Inflammatory macrophage treated with lipopolysaccharide for 4 hours (primary cell): Measurements from ENCODE around the gene N4BP2L2.

ENCODE experiments used
- DNase-seq: peaks from one replicate; pipeline ENCODE4 v3.0.0-alpha.2; 2020

Gene N4BP2L2

GRCh38 chr13:32528358-32528757, 10.2 kb downstream of the N4BP2L2 start:
- DNase-seq = no peak

DNA sequence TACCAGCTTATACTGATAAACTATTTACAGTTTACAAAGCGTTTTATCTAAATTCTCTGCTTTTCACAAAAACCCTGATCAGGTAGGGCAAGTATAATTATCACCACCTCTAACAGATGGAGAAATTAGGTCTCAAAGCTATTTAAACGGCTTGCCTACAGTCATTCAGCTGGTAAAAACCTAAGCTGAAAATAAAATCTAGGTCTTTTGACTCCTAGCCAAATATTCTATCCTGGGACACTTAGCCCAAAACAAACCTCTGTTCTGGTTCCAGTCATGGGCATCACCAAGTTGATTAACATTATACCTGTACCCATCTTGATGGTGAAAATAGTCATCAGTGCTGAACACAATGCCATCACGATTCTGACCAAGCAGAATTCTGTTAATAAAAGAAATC, 11.4 kb downstream of the N4BP2L2 start:
- no peak for DNase-seq

GRCh38 chr13:32525766-32526165, 12.8 kb downstream of the N4BP2L2 start:
- no peak for DNase-seq

DNA sequence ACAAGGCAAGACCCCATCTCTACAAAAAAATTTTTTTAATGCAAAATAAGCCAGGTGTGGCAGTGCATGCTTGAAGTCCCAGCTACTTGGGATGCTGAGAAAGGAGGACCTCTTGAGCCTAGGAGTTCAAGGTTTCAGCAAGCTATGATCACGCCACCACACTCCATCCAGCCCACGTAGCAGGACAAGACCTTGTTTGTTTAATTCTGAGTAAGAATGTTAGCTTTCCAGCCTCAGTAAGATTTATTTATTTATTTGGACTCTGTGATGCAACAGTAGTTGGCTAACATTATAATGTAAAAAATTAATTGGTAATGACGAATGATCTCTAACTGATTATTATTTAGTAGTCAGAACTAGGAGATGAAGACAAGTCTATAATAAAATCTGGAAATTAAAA, 23.3 kb downstream of the N4BP2L2 start:
- no peak for DNase-seq

DNA sequence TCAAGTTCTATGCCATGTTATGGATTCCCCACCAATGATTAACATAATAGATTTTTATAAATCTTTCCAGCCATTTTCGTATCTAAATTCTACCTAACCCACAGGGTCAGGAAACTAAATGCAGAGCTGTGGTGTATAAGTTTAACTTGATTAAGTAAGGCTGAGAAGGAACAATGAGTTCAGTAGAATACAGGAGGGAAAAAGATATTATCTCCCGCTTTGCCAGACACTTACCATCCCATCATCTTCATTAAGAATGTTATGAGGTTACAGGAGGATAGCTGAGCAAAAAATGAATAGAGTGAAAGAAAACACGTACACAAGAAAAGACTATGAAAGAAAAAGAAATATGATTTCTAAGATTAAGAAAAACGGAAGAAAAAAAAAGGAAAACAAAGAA, 27.1 kb downstream of the N4BP2L2 start:
- DNase-seq = no peak

DNA sequence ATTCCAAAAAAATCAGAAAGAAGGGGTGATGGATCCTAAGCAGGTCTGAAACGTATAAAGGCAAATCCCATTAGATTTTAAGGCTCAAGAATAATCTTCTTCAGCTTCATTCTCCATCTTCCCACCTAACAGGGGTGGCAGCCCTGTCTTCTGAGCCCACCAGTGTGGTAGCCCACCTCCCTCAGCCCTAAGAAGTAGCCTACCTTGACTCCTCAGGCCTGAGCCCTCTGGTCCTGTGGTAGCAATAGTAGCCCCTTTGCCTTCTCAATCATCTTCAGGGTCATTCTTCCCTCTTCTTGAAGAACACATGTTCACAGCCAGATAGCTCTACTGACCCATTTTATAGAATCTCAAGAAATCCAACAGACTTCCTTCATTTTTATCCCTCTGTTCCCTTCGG, 33.7 kb downstream of the N4BP2L2 start:
- no peak for DNase-seq

- DNase-seq = no peak
Measured at GRCh38 chr13:32504263-32504662, 34.3 kb downstream of the N4BP2L2 start.

DNA sequence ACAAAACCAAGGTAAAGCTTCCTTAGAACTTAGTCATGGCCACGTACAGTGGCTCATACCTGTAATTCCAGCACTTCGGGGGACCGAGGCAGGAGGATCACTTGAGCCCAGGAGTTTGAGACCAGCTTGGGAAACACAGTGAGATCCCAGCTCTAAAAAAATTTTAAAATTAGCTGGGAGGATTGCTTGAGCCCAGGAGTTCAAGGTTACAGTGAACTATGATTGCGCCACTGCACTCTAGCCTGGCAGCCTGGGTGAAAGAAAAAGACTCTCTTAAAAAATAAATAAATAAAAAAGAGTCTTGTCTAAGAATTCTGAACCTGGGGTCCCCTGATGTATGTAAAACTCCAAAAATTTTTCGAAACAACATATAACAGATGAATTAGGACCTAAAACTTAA, 34.9 kb downstream of the N4BP2L2 start:
- no peak for DNase-seq

- DNase-seq = peak; percentile 13
Measured at GRCh38 chr13:32501064-32501463, 37.5 kb downstream of the N4BP2L2 start.

DNA sequence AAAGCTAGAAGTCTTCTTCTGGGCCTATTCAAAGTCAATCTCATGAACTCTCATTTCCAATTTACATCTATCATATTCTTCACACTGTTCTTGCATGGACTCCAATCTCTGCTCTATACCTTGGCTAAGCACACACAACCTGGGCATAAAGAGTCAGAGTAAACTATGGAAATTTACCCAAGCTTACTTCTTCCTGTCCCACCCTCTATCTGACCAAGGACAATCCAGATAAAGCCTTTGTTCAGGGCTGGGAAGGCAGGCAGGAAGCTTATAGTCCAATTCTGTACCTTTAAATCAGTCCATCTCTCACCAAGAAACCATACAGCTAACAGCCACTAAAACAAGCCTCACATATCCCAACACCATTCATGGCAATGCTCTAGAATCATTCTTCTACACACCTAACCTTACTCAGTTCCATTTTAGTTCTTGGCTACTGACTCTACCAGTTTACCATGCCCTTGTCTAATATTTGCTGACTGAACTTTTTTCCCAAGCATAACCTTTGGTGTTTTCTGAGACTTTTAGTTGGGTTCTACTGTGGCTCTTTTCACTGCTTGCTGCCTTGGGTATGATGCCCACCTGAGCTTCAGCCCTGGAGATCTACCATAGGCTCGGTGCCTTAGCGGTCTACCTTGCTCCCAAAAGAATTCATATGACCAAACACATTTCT, 38.9 kb downstream of the N4BP2L2 start:
- no peak for DNase-seq

DNA sequence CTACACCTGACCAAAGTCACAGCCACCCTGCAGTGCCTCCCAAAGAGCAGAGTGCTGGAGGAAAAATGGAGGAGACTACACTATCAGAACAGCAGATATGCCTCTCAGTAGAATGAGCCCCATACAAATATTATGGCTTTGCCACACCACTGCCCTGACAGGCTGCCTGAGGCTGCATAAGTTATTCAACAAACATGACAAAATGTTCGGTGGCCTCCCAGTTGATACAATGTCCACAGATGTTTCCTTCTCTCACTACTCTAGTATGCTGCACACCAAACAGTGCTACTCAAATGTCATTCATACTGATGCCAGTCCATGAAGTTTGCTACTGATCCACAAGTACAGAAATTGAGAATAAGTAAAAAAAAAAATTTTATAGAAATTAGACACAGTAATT, 41.0 kb downstream of the N4BP2L2 start:
- no peak for DNase-seq

- no peak for DNase-seq
Measured at GRCh38 chr13:32496599-32497160, 41.9 kb downstream of the N4BP2L2 start.

DNA sequence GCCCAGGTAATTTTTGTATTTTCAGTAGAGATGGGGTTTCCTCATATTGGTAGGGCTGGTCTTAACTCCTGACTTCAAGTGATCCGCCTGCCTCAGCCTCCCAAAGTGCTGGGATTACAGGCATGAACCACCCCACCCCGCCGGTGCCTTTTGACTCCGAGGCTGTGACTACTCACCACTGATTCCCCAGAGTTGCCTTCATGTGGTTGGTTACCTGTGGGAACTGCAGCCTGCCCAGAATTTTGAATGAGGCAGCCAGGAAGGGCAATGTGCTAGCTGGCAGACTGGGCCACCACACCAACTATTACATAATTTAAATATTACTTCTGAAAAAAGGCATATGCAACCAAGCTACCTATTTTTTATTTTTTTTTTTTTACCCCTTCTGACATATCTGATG, 42.8 kb downstream of the N4BP2L2 start:
- no peak for DNase-seq

GRCh38 chr13:32495429-32495828, 43.2 kb downstream of the N4BP2L2 start:
- no peak for DNase-seq

DNA sequence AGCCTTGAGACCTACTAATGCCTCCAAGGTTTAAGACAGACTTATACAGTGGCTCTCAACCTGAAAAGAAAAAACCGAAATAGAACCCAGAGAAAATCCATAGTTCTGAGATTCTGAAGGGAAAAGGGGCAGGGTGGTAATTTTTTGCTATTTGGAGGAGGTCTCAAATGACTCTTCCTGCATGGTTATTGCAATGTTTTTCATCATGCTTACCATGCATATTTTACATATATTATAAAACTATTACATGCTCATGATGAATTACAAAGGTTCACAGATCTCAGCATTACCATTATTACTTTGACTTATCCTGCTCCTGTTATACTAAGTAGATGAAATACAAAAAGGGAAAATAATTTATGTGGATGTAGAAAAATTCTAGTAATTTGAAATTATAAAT, 47.6 kb downstream of the N4BP2L2 start:
- DNase-seq = no peak

- DNase-seq = no peak
Measured at GRCh38 chr13:32476892-32477291, 61.7 kb downstream of the N4BP2L2 start.

DNA sequence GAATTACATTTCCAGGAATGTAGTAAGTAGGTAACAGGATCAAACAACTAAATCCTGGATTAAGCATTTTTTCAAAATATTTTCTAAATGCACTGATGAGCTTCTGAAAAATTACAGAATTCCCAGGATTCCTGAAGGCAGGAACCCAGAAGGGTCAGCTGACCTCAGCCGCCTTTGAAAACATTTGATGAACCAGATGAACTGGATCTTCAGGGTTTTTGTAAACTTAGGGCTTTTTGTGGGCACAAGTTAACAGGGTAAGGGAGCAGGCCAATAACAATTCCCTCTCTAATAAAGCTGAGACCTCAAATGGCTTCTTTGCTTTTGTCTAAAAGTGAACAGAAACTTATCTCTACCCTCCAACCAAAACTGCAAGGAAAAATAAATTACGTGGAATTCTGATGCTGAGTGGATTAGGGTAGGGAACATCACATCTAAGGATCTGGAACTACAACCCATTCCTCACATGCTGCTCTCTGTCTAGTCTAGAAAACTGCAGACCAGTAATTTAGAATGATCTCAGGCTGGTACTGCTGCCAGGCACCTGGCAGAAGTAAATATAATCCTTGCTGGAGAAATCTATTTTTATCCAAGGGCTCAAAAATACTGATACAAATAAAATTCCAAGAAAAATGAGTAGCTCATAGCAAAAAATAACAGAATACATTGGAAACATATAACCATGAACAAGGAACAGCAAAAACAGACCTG, 62.4 kb downstream of the N4BP2L2 start:
- no peak for DNase-seq

DNA sequence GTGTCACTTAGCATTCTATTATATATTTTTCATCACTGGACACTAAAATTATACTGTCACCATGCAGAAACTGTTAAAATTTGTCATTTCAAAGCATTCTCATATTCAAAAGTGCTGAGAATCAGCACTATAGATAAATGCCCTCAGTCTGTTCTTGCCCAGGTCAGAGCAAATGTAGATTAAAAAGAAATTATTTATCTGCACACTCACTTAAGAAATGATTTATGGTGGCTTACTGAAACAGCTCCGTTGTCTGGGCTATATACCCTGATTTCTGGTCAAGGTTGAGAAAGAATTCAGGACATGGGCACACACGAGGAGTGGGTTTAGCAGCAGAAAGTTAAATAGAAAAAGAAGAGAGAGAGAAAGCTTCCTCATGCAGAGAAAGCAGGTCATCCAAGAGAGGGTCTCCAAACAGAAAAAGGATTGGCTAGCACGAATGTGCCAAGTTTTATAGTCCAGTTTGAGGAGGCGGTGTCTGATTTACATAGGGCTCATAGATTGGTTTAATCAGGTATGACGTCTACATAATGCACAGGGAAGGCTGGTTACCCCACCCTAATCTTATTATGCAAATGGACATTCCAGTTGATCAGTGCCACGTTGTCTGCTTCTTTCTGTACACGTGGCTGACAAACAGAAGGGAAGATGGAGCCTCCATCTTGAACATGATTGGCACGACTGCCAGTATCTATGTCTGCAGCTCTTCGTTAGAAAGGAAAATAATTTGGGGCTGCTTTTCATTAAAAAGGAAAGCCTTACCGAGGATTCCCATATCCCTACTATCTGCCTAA, 63.4 kb downstream of the N4BP2L2 start:
- DNase-seq = no peak

DNA sequence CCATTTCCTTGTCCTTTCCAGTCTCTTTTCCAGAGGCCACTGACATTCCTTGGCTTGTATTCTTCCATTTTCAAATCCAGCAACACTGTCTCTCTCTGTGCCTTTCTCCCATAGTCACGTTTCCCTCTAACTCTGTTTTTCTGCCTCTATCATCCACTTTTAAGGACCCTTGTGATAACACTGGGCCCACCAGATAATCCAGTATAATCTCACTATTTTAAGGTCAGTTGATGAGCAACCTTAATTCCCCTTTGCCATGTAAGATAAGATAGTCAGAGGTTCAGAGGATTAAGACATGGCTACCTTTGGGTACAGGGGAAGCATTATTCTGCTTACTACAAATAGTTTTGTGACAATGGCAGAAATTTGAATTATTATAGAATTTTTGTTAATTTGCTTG, 64.9 kb downstream of the N4BP2L2 start:
- DNase-seq = no peak

DNA sequence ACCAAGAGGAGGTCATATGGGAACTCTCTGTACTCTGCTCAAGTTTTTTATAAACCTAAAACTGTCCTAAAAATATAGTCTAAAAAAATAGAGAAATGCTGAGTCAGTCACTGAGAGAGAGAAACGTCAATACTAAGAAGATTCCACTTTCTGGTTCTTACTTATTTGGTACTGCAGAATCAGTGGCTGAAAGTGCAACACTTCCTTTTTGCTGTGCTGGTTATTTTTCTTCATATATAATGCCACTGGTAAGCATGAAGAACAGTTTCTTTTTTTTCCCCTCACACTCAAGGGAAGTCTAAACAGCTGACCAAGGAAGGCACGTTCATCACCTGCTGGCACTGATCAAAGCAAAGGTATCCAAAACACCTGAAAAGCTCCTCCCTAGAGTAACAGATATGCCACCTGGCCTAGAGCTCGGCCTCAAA, 66.4 kb downstream of the N4BP2L2 start:
- DNase-seq = no peak

DNA sequence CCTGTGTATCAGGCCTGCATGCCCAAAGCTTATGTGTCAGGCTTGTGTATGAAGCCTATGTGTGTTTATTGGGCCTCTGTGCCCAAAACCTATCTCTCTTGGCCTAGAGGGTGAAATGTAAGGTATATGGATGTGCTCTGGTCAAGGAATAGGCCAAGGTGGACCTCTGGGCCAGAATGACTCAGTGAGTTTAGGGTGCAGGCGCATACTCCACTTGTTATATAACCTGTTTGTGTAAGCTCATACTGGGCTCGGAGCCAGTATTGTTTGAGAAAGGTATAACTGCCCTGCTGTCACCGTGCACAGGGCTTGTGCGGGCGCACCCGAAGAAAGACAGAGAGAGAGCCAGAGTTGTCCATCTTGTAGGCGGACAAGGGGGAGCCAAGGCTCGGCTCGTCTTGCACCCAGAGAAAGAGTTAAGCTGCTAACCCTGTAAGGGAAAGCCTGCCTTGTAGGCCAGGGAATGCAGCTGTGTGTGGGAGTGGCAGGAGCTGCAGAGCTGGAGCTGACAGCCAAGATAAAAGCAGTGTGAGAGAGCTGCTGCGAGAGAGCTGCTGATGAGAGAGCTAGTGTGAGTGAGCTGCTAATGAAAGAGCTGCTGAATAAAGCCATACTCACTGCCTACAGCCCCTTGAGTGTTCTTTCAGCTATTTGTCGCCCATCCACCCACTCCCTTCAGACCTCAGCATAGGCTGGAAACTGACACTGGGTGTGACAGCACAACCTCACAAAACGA, 67.2 kb downstream of the N4BP2L2 start:
- DNase-seq = no peak

- no peak for DNase-seq
Measured at GRCh38 chr13:32468502-32469142, 70.0 kb downstream of the N4BP2L2 start.
